Stimulated activated CD8-positive, alpha-beta memory T cell treated with anti-CD3 and anti-CD28 coated beads, Interleukin-7, amount 100 ng/mL, for 48 hours (primary cell): ENCODE data around the gene GOLGA6L10.
"Not testable (repeated sequence)": the region's sequence is repeated elsewhere in the genome, so short reads cannot be mapped to it uniquely, and the experiment has no call there.

Experiments
- DNase-seq, 2 donors: peaks; one replicate each; pipeline ENCODE4 v3.0.0-alpha.2; 2020; ENCODE audit warnings: low read depth in 1 of 2; ENCODE audit errors: extremely low read depth in 1 of 2

Gene GOLGA6L10

GRCh38 chr15:82344421-82344820 is 4.9 kb downstream of the GOLGA6L10 start:
- not testable (repeated sequence) for DNase-seq

- DNase-seq: not testable (repeated sequence)
Observed at GRCh38 chr15:82343851-82344250, 5.4 kb downstream of the GOLGA6L10 start.

GRCh38 chr15:82342632-82343374 is 6.5 kb downstream of the GOLGA6L10 start:
- DNase-seq: peak in 1 of 2 donors; percentile 16

- not testable (repeated sequence) for DNase-seq
Observed at GRCh38 chr15:82338573-82338972, 10.7 kb downstream of the GOLGA6L10 start.

GRCh38 chr15:82338053-82338452 is 11.2 kb downstream of the GOLGA6L10 start:
- not testable (repeated sequence) for DNase-seq

GRCh38 chr15:82337051-82337450 is 12.2 kb downstream of the GOLGA6L10 start:
- DNase-seq: not testable (repeated sequence)

- DNase-seq: not testable (repeated sequence)
Observed at GRCh38 chr15:82336180-82336647, 13.1 kb downstream of the GOLGA6L10 start.

GRCh38 chr15:82335006-82335405 is 14.3 kb downstream of the GOLGA6L10 start:
- not testable (repeated sequence) for DNase-seq

- not testable (repeated sequence) for DNase-seq
Observed at GRCh38 chr15:82334554-82334932, 14.7 kb downstream of the GOLGA6L10 start.

GRCh38 chr15:82333603-82334553 is 15.4 kb downstream of the GOLGA6L10 start:
- DNase-seq: not testable (repeated sequence)

- not testable (repeated sequence) for DNase-seq
Observed at GRCh38 chr15:82332711-82333602, 16.3 kb downstream of the GOLGA6L10 start.

- DNase-seq: not testable (repeated sequence)
Observed at GRCh38 chr15:82331576-82332304, 17.5 kb downstream of the GOLGA6L10 start.

GRCh38 chr15:82330921-82331320 is 18.4 kb downstream of the GOLGA6L10 start:
- DNase-seq: not testable (repeated sequence)

- not testable (repeated sequence) for DNase-seq
Observed at GRCh38 chr15:82329039-82329438, 20.2 kb downstream of the GOLGA6L10 start.

GRCh38 chr15:82327372-82327771 is 21.9 kb downstream of the GOLGA6L10 start:
- DNase-seq: not testable (repeated sequence)

- not testable (repeated sequence) for DNase-seq
Observed at GRCh38 chr15:82326896-82327295, 22.4 kb downstream of the GOLGA6L10 start.

- not testable (repeated sequence) for DNase-seq
Observed at GRCh38 chr15:82325646-82326045, 23.6 kb downstream of the GOLGA6L10 start.

GRCh38 chr15:82324831-82325230 is 24.4 kb downstream of the GOLGA6L10 start:
- not testable (repeated sequence) for DNase-seq

GRCh38 chr15:82322488-82322887 is 26.8 kb downstream of the GOLGA6L10 start:
- not testable (repeated sequence) for DNase-seq

GRCh38 chr15:82320861-82321260 is 28.4 kb downstream of the GOLGA6L10 start:
- DNase-seq: not testable (repeated sequence)
